Activated CD4-positive, alpha-beta T cell treated with anti-CD3 and anti-CD28 coated beads, Interleukin-2, amount 50 U/mL, for 16 hours (primary cell): ENCODE measurements around the gene NNAT.
"Not testable (repeated sequence)": the region's sequence is repeated elsewhere in the genome, so short reads cannot be mapped to it uniquely, and the experiment has no call there.

Experiments
- DNase-seq: peaks from one replicate; pipeline ENCODE4 v3.0.0-alpha.2; 2020

Gene NNAT

GRCh38 chr20:37521061-37521771 lies at the start of gene NNAT:
TSS of gene NNAT (plus strand) at chr20:37521250. CDS start at chr20:37521332, 82 bp downstream.
- no peak for DNase-seq

GRCh38 chr20:37471741-37472235 lies 49.3 kb upstream of the NNAT start:
- DNase-seq: no peak

GRCh38 chr20:37472435-37472834 lies 48.6 kb upstream of the NNAT start:
- DNase-seq: not testable (repeated sequence)

- DNase-seq: no peak
Measured at GRCh38 chr20:37473249-37474000, 47.6 kb upstream of the NNAT start.

GRCh38 chr20:37474386-37474785 lies 46.7 kb upstream of the NNAT start:
- DNase-seq: no peak

GRCh38 chr20:37475252-37475651 lies 45.8 kb upstream of the NNAT start:
- DNase-seq: no peak

GRCh38 chr20:37477041-37477440 lies 44.0 kb upstream of the NNAT start:
- no peak for DNase-seq

GRCh38 chr20:37479266-37479665 lies 41.8 kb upstream of the NNAT start:
- no peak for DNase-seq

- DNase-seq: no peak
Measured at GRCh38 chr20:37479925-37480691, 40.9 kb upstream of the NNAT start.

GRCh38 chr20:37480919-37481318 lies 40.1 kb upstream of the NNAT start:
- DNase-seq: no peak

- DNase-seq: no peak
Measured at GRCh38 chr20:37481610-37482009, 39.4 kb upstream of the NNAT start.

GRCh38 chr20:37484331-37484730 lies 36.7 kb upstream of the NNAT start:
- no peak for DNase-seq

- not testable (repeated sequence) for DNase-seq
Measured at GRCh38 chr20:37486209-37486608, 34.8 kb upstream of the NNAT start.

- DNase-seq: no peak
Measured at GRCh38 chr20:37490663-37491350, 30.2 kb upstream of the NNAT start.

GRCh38 chr20:37492096-37492625 lies 28.9 kb upstream of the NNAT start:
- no peak for DNase-seq

GRCh38 chr20:37492945-37493344 lies 28.1 kb upstream of the NNAT start:
- no peak for DNase-seq

- DNase-seq: no peak
Measured at GRCh38 chr20:37494301-37494700, 26.7 kb upstream of the NNAT start.

- DNase-seq: no peak
Measured at GRCh38 chr20:37494796-37495195, 26.3 kb upstream of the NNAT start.

- DNase-seq: no peak
Measured at GRCh38 chr20:37498066-37498665, 22.9 kb upstream of the NNAT start.

GRCh38 chr20:37500311-37500710 lies 20.7 kb upstream of the NNAT start:
- DNase-seq: no peak

GRCh38 chr20:37501940-37502339 lies 19.1 kb upstream of the NNAT start:
- no peak for DNase-seq

- no peak for DNase-seq
Measured at GRCh38 chr20:37502654-37503053, 18.4 kb upstream of the NNAT start.
